Epidermal melanocyte (primary cell): ENCODE results near the gene CLEC14A.

Experiments used
- DNase-seq: peaks from one replicate; pipeline ENCODE4 v3.0.0; 2011; ENCODE audit warnings: low spot score; ENCODE audit not compliant: insufficient read length

The CLEC14A gene

DNA sequence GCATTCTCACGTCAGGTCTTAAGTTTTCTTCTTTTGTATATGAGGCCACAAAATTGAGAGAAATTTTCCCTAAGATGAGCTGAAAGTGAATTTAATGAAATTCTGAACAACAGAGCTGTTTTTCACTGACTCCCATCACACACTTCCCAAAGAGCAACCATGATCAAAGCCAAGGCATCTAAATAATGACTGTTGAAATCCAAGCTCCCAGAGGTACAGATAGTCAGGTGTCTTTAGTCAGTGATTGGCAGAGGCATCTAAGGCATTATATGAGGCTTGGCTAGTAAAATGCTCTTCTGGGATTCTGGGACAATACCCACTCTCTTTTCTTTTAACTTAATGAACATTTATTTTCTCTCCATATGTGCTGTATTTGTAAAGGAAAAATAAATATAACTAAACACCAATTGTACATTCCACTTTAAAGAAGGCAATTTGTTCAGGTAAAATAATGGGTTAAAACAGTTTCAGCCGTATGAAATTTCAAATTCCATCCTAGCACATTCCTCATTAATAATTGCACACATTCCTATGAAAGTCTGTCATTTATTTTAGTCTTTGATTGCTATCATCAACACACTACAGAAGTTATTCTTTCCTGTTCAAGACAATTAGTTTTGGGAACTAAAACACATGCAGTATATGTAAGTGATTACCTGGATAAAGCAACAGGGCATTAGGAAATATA is 49.1 kb downstream of the CLEC14A start:
- no peak for DNase-seq

DNA sequence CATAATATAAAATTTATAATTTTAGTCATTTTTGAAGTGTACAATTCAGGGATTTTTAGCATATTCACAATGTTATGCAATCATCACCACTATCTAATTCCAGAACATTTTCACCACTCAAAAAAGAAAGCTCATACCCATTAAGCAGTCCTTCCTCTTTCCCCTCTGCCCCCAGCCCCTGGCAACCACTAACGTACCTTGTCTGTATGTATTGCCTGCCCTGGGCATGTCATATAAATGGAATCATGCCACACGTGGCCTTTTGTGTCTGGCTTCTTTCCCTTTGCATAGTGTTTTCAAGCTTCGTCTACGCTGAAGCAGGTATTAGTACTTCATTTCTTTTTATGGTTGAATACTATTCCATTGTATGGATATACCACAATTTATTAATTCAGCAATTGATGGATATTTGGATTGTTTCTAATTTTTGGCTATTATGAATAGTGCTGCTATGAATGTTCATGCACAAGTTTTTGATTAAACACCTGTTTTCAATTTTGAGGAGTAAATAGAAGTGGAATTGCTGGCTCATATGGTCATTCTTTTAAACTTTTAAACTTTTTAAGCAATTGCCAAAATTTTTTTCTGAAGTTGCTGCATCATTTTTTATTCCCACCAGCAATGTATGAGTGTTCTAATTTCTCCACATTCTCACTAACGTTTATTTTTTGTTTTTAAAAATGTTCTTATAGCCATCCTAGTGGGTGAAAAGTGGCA is 49.8 kb downstream of the CLEC14A start:
- DNase-seq = no peak

DNA sequence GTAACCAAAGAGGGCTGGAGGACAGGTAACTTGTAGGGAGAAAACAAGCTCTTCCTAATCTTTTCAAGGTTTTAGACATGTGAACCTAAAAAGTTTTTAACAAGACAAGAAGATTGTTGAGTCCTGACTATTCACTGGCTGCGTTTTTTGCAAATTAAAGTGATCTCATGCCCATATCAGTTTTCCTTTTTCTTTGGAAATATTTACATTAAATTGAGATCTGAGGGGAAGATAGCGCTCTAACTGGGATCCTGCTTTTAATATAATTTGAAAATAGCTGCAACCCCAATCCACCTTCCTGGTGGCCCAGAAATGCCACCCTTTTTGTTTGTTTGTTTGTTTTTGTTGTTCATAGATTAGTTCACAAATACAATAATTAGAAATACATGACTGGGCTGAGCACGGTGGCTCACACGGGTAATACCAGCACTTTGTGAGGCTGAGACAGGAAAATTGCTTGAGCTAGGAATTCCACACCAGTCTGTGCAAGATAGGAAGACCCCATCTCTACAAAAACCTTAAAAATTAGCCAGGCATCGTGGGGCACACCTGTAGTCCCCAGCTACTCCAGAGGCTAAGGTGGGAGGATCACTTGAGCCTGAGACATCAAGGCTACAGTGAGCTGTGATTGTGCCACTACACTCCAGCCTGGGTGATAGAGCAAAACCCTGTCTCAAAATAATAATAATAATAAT is 50.6 kb downstream of the CLEC14A start:
- DNase-seq = no peak

DNA sequence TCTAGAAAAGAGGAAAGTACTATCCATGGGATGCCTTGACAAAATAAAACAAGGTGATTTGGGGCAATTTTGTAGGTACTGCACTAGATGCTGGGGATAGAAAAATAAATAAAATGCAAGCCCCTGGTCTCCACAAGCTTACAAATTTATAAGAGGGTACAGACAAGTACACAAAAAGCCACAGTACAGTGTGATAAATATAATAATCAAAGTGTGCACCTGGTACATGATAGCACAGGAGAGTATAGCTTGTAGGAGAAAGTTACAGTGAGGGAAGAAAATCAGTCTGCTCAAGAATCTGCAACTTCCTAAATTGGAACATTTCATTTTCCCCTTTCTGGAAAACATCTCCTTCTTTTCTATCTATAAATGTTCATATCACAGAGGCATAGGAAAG is 51.2 kb downstream of the CLEC14A start:
- DNase-seq = no peak
